HepG2 (cell line): Measurements from ENCODE around the gene C12orf56. TPM values are rescaled to one million over a fixed set of nuclear protein-coding genes. Genes with fewer than 3 reads are reported as not detected.

Experiments
- EHMT2 ChIP-seq: fragments of 200-600 bp; sonication (generic); IDR thresholded peaks from 2 replicates; pipeline ENCODE4 v1.7.0; 2017; ENCODE audit warnings: antibody characterized with exemption, low read depth, low read length, borderline replicate concordance
- GATAD2A ChIP-seq: IDR thresholded peaks from 2 replicates; pipeline ENCODE4 v1.6.1; 2016
- GFI1 ChIP-seq: sonication (generic); formaldehyde crosslinking; IDR thresholded peaks from 2 replicates; pipeline ENCODE4 v1.5.0; 2020; ENCODE audit warnings: missing genetic modification reagents, mild to moderate bottlenecking, borderline replicate concordance
- GLI4 ChIP-seq: sonication (generic); formaldehyde crosslinking; IDR thresholded peaks from 2 replicates; pipeline ENCODE4 v1.5.1; 2020; ENCODE audit warnings: missing genetic modification reagents, mild to moderate bottlenecking, moderate library complexity, borderline replicate concordance
- GPBP1L1 ChIP-seq: sonication (generic); formaldehyde crosslinking; IDR thresholded peaks from 2 replicates; pipeline ENCODE4 v1.5.0; 2020; ENCODE audit warnings: mild to moderate bottlenecking, missing genetic modification reagents
- HDAC1 ChIP-seq: sonication (generic); formaldehyde crosslinking; IDR thresholded peaks from 2 replicates; pipeline ENCODE4 v1.5.1; 2020; ENCODE audit warnings: mild to moderate bottlenecking, missing genetic modification reagents
- MAX ChIP-seq: IDR thresholded peaks from 2 replicates; pipeline ENCODE4 v1.6.1; 2012; ENCODE audit warnings: inconsistent platforms
- NFYB ChIP-seq: sonication (generic); formaldehyde crosslinking; IDR thresholded peaks from 2 replicates; pipeline ENCODE4 v1.4.0; 2020; ENCODE audit warnings: missing genetic modification reagents
- NKX3-1 ChIP-seq: sonication (generic); formaldehyde crosslinking; IDR thresholded peaks from 2 replicates; pipeline ENCODE4 v1.5.0; 2020; ENCODE audit warnings: missing genetic modification reagents
- RFX5 ChIP-seq: IDR thresholded peaks from 2 replicates; pipeline ENCODE4 v1.6.1; 2011; ENCODE audit warnings: low read depth, low read length, improper control_type of control experiment
- SRSF1 ChIP-seq: fragments of 200-400 bp; formaldehyde crosslinking; optimal IDR thresholded peaks from 2 replicates; pipeline ENCODE3; 2017; ENCODE audit warnings: mild to moderate bottlenecking, low read depth, low read length, moderate library complexity
- THYN1 ChIP-seq: sonication (generic); formaldehyde crosslinking; IDR thresholded peaks from 2 replicates; pipeline ENCODE4 v1.8.1; 2023; ENCODE audit warnings: low read depth, mild to moderate bottlenecking, moderate library complexity, missing genetic modification reagents, borderline replicate concordance
- ZBTB33 ChIP-seq: sonication (generic); formaldehyde crosslinking; IDR thresholded peaks from 2 replicates; pipeline ENCODE4 v1.4.0; 2020; ENCODE audit warnings: missing genetic modification reagents
- ZFP37 ChIP-seq: sonication (generic); formaldehyde crosslinking; IDR thresholded peaks from 2 replicates; pipeline ENCODE4 v1.4.0; 2020; ENCODE audit warnings: missing genetic modification reagents, borderline replicate concordance
- ZFP82 ChIP-seq: sonication (generic); formaldehyde crosslinking; IDR thresholded peaks from 2 replicates; pipeline ENCODE4 v1.5.1; 2020; ENCODE audit warnings: mild to moderate bottlenecking, missing genetic modification reagents, borderline replicate concordance
- ZSCAN29 ChIP-seq: sonication (generic); formaldehyde crosslinking; conservative IDR thresholded peaks from 2 replicates; pipeline ENCODE4 v1.4.0; 2020; ENCODE audit warnings: mild to moderate bottlenecking, missing genetic modification reagents
- polyA plus RNA-seq, 8 experiments: library from polyadenylated mRNA; depleted of rRNA in 3 of 8; stranded (reverse) in 7 of 8; unstranded in 1 of 8; fragments of >200 nt; fragmentation: Illumina TruSeq in 4 of 8; extraction: Trizol in 4 of 8; gene quantifications; 2 replicates each; pipeline versions ENCODE4 v1.2.1 to v1.2.3, GENCODE V29; 2011 to 2016; ENCODE audit warnings: low read depth in 4 of 8, missing spikeins in 1 of 8, mixed read lengths in 1 of 8; ENCODE audit not compliant: insufficient read depth in 1 of 8
- total RNA-seq, 5 experiments: library from RNA; depleted of rRNA; stranded (reverse); fragments of >200 nt; fragmentation: Illumina TruSeq; extraction: Trizol; gene quantifications; 2 replicates each; pipeline ENCODE4 v1.2.3, GENCODE V29; 2016; ENCODE audit warnings: low read depth in 1 of 5
- TF ChIP-seq, protein P1 (sequence below): IDR thresholded peaks from 2 replicates; pipeline ENCODE4 v1.6.1; 2016; ENCODE audit warnings: mild to moderate bottlenecking
- TF ChIP-seq, protein P2 (sequence below): sonication (generic); formaldehyde crosslinking; IDR thresholded peaks from 2 replicates; pipeline ENCODE4 v1.5.0; 2020; ENCODE audit warnings: mild to moderate bottlenecking, low read depth, missing genetic modification reagents, borderline replicate concordance
- TF ChIP-seq, protein P3 (sequence below): sonication (generic); formaldehyde crosslinking; IDR thresholded peaks from 2 replicates; pipeline ENCODE4 v1.4.0; 2020; ENCODE audit warnings: low read depth, mild to moderate bottlenecking, missing genetic modification reagents

Gene C12orf56
- total and polyA plus RNA-seq, 2 of the 13 experiments (the other 11 are each of a cell fraction or from before 2014, with no cell fraction given), result 0.07 TPM; not detected in 1

DNA sequence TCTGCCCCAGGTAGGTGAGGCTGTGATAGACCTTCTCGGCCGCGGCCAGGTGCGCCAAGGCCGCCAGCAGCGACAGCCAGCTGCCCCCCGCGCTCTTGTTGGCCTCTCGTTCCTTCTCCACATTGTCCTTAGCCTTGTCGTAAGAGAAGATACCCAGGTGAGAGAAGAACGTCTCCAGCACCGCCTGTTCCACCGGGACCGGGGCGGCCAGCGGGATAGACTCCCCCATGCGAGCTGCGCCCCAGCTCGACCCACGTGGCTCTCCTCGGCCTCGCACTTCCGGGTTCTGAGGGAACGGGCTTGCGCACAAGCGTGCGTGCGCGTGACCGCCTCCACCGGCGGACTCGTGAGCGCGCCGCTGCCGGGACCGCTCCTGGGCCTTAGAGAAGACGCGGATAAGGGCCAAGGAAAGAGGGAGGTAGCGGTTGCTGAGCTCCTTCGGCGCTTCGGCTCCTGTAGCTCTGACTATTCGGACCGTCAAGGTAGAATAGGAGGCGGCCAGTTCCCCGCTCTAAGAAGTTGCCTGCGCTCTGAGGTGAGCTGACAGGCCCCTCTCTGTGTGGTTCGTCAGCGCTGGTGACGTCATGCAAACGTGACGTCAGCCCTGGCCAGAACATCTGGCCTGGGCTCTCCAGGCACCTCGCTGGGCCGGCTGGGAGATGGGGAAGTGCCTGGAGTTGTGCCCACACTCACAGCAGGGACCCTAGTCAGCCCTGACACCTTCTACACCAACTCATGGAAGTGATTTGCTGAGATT lies 168.4 kb downstream of the C12orf56 start, which contains the start of gene KICS2 (continued):
- TF ChIP-seq ZSCAN29, result no peak
- no peak; the same call in none of the 2 replicates for TF ChIP-seq RFX5
- TF ChIP-seq THYN1 (CRISPR knock-in tag), result 0 out of 2 replicates have a peak, but pooled peaks have one; percentile 76
- TF ChIP-seq NKX3-1 (CRISPR knock-in tag), result peak; percentile 41; the same call in 1 of the 2 replicates
- TF ChIP-seq, protein P1, sequence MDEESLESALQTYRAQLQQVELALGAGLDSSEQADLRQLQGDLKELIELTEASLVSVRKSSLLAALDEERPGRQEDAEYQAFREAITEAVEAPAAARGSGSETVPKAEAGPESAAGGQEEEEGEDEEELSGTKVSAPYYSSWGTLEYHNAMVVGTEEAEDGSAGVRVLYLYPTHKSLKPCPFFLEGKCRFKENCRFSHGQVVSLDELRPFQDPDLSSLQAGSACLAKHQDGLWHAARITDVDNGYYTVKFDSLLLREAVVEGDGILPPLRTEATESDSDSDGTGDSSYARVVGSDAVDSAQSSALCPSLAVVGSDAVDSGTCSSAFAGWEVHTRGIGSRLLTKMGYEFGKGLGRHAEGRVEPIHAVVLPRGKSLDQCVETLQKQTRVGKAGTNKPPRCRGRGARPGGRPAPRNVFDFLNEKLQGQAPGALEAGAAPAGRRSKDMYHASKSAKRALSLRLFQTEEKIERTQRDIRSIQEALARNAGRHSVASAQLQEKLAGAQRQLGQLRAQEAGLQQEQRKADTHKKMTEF (CRISPR knock-in tag), result peak; percentile 88; the same call in 1 of the 2 replicates
- no peak for TF ChIP-seq EHMT2
- no peak; the same call in 1 of the 2 replicates for TF ChIP-seq NFYB (CRISPR knock-in tag)
- peak; percentile 71; the same call in 1 of the 2 replicates for TF ChIP-seq ZFP37 (CRISPR knock-in tag)
- TF ChIP-seq GLI4, result peak; percentile 74; the same call in 1 of the 2 replicates
- TF ChIP-seq GPBP1L1, result no peak
- TF ChIP-seq ZFP82 (CRISPR knock-in tag), result no peak
- TF ChIP-seq HDAC1 (CRISPR knock-in tag), result peak; percentile 98
- TF ChIP-seq, protein P2, sequence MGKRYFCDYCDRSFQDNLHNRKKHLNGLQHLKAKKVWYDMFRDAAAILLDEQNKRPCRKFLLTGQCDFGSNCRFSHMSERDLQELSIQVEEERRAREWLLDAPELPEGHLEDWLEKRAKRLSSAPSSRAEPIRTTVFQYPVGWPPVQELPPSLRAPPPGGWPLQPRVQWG (CRISPR knock-in tag), result no peak
- TF ChIP-seq GATAD2A, result peak; percentile 37
- peak; percentile 73 for TF ChIP-seq SRSF1
- peak; percentile 79; the same call in 1 of the 2 replicates for TF ChIP-seq GFI1 (CRISPR knock-in tag)
- TF ChIP-seq, protein P3, sequence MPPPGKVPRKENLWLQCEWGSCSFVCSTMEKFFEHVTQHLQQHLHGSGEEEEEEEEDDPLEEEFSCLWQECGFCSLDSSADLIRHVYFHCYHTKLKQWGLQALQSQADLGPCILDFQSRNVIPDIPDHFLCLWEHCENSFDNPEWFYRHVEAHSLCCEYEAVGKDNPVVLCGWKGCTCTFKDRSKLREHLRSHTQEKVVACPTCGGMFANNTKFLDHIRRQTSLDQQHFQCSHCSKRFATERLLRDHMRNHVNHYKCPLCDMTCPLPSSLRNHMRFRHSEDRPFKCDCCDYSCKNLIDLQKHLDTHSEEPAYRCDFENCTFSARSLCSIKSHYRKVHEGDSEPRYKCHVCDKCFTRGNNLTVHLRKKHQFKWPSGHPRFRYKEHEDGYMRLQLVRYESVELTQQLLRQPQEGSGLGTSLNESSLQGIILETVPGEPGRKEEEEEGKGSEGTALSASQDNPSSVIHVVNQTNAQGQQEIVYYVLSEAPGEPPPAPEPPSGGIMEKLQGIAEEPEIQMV, result no peak
- no peak for TF ChIP-seq ZBTB33 (CRISPR knock-in tag)
- TF ChIP-seq MAX, result peak; percentile 100
